ENCODE results near the gene MSI2.

The MSI2 gene

DNA sequence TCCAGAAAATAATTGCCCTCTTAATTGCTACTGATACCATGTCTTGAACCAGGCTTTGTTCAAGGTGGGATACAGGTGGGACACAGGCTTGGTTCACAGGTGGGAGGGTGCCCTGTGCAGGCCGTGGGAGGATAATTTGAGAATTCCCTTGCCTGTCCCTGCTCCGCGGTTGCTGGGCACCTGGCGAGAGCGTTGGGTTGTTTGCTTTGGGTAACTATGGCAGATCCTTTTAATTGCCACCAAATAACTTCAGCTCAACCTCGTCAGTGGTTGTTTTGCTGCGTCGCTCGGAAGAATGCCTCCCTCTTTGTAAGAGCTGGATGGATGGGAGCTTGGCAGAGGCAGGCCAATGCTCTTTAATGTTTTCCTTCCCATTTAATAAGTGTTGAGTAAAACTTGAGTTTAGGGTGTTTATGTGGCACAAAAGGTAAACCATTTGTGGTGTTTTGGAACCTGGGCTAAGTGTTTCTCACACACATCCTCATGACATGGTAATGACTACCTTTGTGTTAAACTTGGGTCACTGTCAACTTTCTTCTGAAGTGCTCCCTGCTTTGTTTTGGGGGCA lies 202.5 kb downstream of the MSI2 start:
- Histone ChIP-seq H3K36me3 (ENCODE audit: control insufficient read depth, insufficient read depth, low read length) (no peaks in the 10 kb centered on the region), H3K27me3 (ENCODE audit: control insufficient read depth, insufficient read depth, low read length) (no peaks in the 10 kb centered on the region), H3K9me3 (ENCODE audit: control insufficient read depth, insufficient read depth, low read length) (no peaks in the 10 kb centered on the region), H3K4me1 (ENCODE audit: control insufficient read depth, insufficient read depth, low read length) (peaks cover 7% of the 10 kb centered on the region; the same call in 1 of the 2 replicates), H3K4me3 (ENCODE audit: low read length) (no peak overlapping the region), H3K27ac (ENCODE audit: low read length) (no peak overlapping the region)
- no peak for DNase-seq (ENCODE audit: low read depth, low spot score)
- whole genome bisulfite sequencing (ENCODE audit: insufficient coverage, insufficient read length), result no CpG with 5 or more reads among the region's 9 CpGs

DNA sequence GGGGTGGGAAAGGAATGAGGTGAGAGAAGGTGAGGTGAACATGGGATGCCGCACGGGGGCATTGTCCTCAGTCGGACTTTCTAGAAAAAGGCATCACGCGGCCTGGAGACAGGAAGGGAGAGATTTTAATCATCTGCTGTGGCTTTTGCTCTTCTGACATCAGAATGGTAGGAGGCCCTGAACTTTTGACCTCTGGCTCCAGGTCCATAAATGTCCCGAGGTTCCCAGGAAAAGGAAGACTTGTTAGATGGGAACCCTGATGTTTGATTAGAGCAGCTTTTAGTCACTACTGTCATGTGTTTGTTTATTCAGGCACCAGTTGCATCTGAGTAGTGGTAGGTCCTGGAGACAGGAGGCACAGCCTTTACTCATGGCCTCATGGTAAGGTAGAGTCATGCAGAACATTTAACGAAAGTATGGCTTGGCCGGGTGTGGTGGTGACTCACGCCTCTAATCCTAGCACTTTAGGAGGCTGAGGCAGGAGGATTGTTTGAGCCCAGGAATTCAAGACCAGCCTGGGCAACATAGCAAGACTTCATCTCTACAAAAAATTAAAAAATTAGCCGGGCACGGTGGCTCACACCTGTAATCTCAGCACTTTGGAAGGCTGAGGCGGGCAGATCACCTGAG lies 203.1 kb downstream of the MSI2 start:
- H3K27me3 ChIP-seq (ENCODE audit: control insufficient read depth, insufficient read depth, low read length), result no peaks in the 10 kb centered on the region
- peaks cover 7% of the 10 kb centered on the region; the same call in 1 of the 2 replicates for H3K4me1 ChIP-seq (ENCODE audit: control insufficient read depth, insufficient read depth, low read length)
- WGBS (ENCODE audit: insufficient coverage, insufficient read length), result no CpG with 5 or more reads among the region's 12 CpGs
- no peak overlapping the region for H3K4me3 ChIP-seq (ENCODE audit: low read length)
- H3K9me3 ChIP-seq (ENCODE audit: control insufficient read depth, insufficient read depth, low read length), result no peaks in the 10 kb centered on the region
- H3K27ac ChIP-seq (ENCODE audit: low read length), result no peak overlapping the region
- no peak for DNase-seq (ENCODE audit: low read depth, low spot score)
- no peaks in the 10 kb centered on the region for H3K36me3 ChIP-seq (ENCODE audit: control insufficient read depth, insufficient read depth, low read length)

DNA sequence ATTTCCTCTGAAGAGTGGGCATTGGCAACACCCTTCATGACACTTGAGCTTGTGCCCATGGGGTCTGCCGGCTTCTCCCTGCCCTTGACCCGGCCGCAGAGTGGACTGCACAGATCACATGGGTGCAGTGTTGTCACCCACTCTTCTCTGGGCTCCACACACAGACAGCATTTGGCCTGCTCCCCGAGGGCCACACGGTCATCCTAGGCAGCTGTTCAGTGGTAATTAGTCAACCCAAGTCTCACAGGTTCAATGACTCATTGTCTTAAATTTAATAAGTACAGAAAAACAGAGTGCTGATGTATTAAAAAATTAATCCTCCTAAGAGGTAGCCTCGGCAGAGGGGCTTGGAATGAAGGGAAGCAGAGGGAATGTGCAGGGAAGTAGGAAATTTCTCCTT lies 204.8 kb downstream of the MSI2 start:
- DNase-seq (ENCODE audit: low read depth, low spot score), result no peak
- Histone ChIP-seq H3K36me3 (ENCODE audit: control insufficient read depth, insufficient read depth, low read length) (no peaks in the 10 kb centered on the region; the same call in 1 of the 2 replicates), H3K4me3 (ENCODE audit: low read length) (no peak overlapping the region), H3K27me3 (ENCODE audit: control insufficient read depth, insufficient read depth, low read length) (no peaks in the 10 kb centered on the region), H3K4me1 (ENCODE audit: control insufficient read depth, insufficient read depth, low read length) (peaks cover 11% of the 10 kb centered on the region), H3K27ac (ENCODE audit: low read length) (no peak overlapping the region), H3K9me3 (ENCODE audit: control insufficient read depth, insufficient read depth, low read length) (no peaks in the 10 kb centered on the region)
- WGBS (ENCODE audit: insufficient coverage, insufficient read length), result no CpG with 5 or more reads among the region's 6 CpGs

DNA sequence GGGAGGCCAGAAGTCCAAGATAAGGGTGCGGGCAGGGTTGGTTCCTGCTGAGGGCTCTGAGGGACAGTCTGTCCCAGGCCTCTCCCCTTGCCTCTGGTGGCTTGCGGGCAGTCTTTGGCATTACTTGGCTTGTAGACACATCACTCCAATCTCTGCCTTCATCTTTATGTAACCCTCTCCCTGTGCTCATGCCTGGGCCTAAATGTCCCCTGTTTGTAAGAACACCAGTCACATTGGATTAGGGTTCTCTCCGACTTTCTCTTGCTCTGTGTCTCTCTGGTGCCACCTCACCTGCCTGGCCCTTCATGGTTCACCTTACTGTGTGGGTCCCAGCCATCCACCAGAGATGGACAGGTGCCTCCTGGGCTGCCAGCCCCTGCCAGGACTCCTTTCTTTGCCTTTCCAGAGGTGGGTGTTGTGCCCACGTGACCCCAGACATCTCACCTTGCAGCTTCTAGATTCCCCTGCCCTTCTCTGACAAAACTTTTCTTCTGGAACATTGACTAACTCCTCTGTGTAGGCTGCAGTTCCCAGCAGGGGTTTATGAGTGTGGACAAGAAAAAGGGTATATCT lies 205.8 kb downstream of the MSI2 start:
- no peak overlapping the region for H3K27ac ChIP-seq (ENCODE audit: low read length)
- H3K9me3 ChIP-seq (ENCODE audit: control insufficient read depth, insufficient read depth, low read length), result no peaks in the 10 kb centered on the region
- no peaks in the 10 kb centered on the region for H3K27me3 ChIP-seq (ENCODE audit: control insufficient read depth, insufficient read depth, low read length)
- H3K4me1 ChIP-seq (ENCODE audit: control insufficient read depth, insufficient read depth, low read length), result peaks cover 12% of the 10 kb centered on the region
- WGBS (ENCODE audit: insufficient coverage, insufficient read length), result no CpG with 5 or more reads among the region's 4 CpGs
- H3K36me3 ChIP-seq (ENCODE audit: control insufficient read depth, insufficient read depth, low read length), result no peaks in the 10 kb centered on the region; the same call in 1 of the 2 replicates
- no peak overlapping the region for H3K4me3 ChIP-seq (ENCODE audit: low read length)
- DNase-seq (ENCODE audit: low read depth, low spot score), result no peak

DNA sequence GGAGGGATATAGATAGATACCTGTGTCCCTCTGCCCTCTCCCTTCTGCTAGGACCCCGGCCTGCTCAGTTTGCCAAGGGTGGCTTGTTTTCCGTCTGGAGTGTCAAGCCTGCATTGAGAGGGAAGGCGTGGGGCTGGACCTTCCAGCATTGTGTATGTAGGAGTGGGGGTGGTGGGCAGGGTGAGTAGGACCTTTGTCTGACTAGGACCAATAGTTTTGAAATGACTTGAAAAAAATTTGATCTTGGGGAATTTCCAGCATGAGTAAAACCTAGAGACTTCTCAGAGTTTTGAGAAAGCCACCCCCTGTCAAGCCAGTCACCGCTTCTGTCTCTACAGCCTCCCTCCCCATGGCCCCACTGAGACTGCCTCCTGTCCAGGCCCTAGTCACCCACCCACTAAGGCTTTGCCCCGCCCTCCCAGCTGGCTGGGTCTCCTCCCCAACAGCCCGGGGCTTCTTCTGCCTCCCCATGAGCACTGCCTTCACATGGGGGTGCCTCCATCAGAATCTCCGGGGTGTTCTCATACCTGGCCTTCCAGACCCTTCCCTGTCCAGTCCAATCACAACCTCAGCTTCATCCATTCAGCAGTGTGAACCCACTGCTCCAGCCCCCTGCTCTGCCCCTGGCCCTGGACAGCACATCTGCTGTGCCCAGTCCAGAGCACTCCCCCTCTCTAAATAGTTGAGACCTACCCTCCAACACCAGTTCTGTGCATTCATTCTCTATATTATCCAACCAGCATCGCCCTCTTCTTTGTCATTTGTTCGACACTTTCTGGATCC lies 207.0 kb downstream of the MSI2 start:
- H3K27ac ChIP-seq (ENCODE audit: low read length), result no peak overlapping the region
- H3K27me3 ChIP-seq (ENCODE audit: control insufficient read depth, insufficient read depth, low read length), result no peaks in the 10 kb centered on the region
- H3K9me3 ChIP-seq (ENCODE audit: control insufficient read depth, insufficient read depth, low read length), result no peaks in the 10 kb centered on the region
- no peaks in the 10 kb centered on the region; the same call in 1 of the 2 replicates for H3K36me3 ChIP-seq (ENCODE audit: control insufficient read depth, insufficient read depth, low read length)
- no CpG with 5 or more reads among the region's 9 CpGs for WGBS (ENCODE audit: insufficient coverage, insufficient read length)
- H3K4me3 ChIP-seq (ENCODE audit: low read length), result no peak overlapping the region
- H3K4me1 ChIP-seq (ENCODE audit: control insufficient read depth, insufficient read depth, low read length), result peaks cover 13% of the 10 kb centered on the region
- no peak for DNase-seq (ENCODE audit: low read depth, low spot score)

DNA sequence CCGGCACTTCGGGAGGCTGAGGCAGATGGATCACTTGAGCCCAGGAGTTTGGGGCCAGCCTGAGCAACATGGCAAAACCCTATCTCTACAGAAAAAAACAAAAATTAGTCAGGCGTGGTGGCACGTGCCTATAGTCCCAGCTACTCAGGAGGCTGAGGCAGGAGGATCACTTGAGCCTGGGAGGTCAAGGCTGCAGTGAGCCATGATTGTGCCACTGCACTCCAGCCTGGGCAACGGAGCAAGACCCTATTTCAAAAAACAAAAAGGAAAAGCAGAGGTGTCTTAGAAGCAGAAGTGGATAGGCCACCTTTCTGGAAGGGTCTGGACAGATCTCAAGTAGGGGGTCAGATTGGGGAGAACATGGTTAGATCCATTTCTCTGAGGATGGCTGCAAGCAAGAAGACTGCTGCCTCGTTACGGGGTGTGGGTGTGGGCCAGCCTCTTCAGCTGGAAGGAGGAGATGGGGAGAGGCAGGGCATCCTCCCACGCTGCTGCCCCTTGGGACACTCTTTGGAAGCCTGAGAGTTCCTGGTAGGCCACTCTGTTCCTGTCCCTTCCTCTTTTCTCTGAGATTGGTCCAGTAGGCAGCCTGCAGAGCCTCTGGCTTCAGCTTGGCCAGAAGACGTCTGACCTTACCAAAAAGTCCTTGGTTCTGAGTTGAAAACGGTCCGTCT lies 208.0 kb downstream of the MSI2 start:
- Histone ChIP-seq H3K4me3 (ENCODE audit: low read length) (no peak overlapping the region), H3K27me3 (ENCODE audit: control insufficient read depth, insufficient read depth, low read length) (no peaks in the 10 kb centered on the region), H3K27ac (ENCODE audit: low read length) (no peak overlapping the region), H3K9me3 (ENCODE audit: control insufficient read depth, insufficient read depth, low read length) (no peaks in the 10 kb centered on the region), H3K4me1 (ENCODE audit: control insufficient read depth, insufficient read depth, low read length) (peaks cover 13% of the 10 kb centered on the region), H3K36me3 (ENCODE audit: control insufficient read depth, insufficient read depth, low read length) (no peaks in the 10 kb centered on the region; the same call in 1 of the 2 replicates)
- no CpG with 5 or more reads among the region's 11 CpGs for WGBS (ENCODE audit: insufficient coverage, insufficient read length)
- DNase-seq (ENCODE audit: low read depth, low spot score), result no peak

DNA sequence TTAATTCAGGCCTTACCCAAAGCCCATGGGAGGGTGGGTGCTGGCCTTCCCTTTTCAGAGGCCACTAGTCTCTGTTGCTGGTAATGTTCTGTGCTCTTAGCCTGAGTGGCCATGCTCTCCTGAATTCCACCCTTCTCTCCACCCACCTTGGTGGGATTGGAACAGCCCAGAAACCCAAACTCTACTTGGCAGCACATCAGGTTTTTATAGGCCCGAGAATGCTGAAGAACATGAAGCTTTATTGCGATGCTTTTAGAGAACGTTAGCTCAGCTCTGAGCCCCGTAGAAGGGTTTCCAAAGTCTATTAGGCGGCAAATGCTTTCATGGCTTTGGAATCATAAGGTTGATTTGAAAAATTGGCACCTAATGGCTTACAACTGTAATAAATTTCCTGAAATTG lies 209.3 kb downstream of the MSI2 start:
- H3K4me1 ChIP-seq (ENCODE audit: control insufficient read depth, insufficient read depth, low read length), result peaks cover 12% of the 10 kb centered on the region
- no peak for DNase-seq (ENCODE audit: low read depth, low spot score)
- no peaks in the 10 kb centered on the region for H3K27me3 ChIP-seq (ENCODE audit: control insufficient read depth, insufficient read depth, low read length)
- no peaks in the 10 kb centered on the region; the same call in 1 of the 2 replicates for H3K36me3 ChIP-seq (ENCODE audit: control insufficient read depth, insufficient read depth, low read length)
- WGBS (ENCODE audit: insufficient coverage, insufficient read length), result no CpG with 5 or more reads among the region's 5 CpGs
- no peak overlapping the region for H3K27ac ChIP-seq (ENCODE audit: low read length)
- no peak overlapping the region for H3K4me3 ChIP-seq (ENCODE audit: low read length)
- H3K9me3 ChIP-seq (ENCODE audit: control insufficient read depth, insufficient read depth, low read length), result no peaks in the 10 kb centered on the region

DNA sequence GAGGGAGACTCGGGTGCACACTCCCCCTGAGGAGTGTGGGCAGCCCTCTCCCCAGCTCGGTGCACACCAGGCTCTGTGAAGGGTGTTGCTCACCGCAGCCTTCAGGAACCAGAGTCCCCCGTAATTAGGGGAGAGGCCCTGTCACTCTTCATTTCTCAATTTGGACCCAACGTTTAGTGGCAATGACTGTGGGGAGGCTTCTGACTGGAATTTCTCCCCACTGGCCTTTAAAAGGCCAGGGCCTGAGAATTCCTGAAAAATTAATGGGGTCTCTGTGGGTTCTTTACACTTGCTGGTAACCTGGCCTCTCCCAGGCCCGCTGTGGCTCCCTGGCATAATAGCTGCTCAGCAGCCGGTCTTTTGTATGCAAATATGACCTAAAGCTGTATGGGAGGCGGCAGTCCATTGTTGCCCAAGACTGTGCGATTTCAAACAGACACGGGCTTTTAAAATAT lies 209.7 kb downstream of the MSI2 start:
- H3K27me3 ChIP-seq (ENCODE audit: control insufficient read depth, insufficient read depth, low read length), result no peaks in the 10 kb centered on the region
- no CpG with 5 or more reads among the region's 10 CpGs for WGBS (ENCODE audit: insufficient coverage, insufficient read length)
- H3K27ac ChIP-seq (ENCODE audit: low read length), result no peak overlapping the region
- peaks cover 14% of the 10 kb centered on the region for H3K4me1 ChIP-seq (ENCODE audit: control insufficient read depth, insufficient read depth, low read length)
- no peak overlapping the region for H3K4me3 ChIP-seq (ENCODE audit: low read length)
- no peak for DNase-seq (ENCODE audit: low read depth, low spot score)
- no peaks in the 10 kb centered on the region; the same call in 1 of the 2 replicates for H3K36me3 ChIP-seq (ENCODE audit: control insufficient read depth, insufficient read depth, low read length)
- H3K9me3 ChIP-seq (ENCODE audit: control insufficient read depth, insufficient read depth, low read length), result no peaks in the 10 kb centered on the region

DNA sequence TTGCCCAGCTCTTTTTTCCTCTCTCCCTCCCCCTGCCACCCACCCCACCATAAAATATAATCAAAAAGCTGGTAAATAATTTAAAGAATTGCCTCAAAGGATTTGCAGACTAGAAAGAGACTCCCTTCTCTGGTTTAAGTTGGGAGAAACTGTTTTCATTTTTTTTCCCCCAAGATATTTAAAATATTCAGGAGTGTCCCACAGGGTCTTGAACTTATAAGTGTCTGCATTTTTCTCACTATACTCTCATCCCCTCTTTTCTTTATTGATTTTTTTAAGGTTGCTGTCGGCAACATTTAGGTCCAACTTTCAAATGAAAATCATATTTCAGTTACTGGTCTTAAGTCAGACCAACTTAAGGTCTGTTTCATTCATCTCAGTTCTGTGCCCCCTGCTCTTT lies 210.2 kb downstream of the MSI2 start:
- Histone ChIP-seq H3K27ac (ENCODE audit: low read length) (no peak overlapping the region), H3K4me1 (ENCODE audit: control insufficient read depth, insufficient read depth, low read length) (peaks cover 16% of the 10 kb centered on the region)
- no peak for DNase-seq (ENCODE audit: low read depth, low spot score)

DNA sequence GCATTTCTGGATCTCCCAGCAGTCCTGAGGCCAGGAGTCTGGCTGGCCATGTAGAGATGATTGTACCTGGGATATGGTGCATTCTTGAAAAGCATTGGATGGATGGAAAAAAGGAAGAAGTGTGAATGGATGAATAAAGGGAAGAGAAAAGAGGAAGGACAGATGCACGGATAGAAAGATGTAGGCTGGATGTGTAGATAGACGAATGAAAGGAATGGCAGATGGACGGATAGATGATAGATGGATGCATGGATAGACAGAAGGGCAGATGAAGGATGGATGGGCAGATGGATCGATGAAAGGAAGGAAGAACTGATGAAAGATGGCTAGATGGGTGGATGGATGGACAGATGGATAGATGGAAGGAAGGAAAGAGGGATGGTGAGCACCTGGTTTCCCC lies 210.9 kb downstream of the MSI2 start:
- no peaks in the 10 kb centered on the region for H3K27me3 ChIP-seq (ENCODE audit: control insufficient read depth, insufficient read depth, low read length)
- 100% methylated on average over 1 of the region's 4 CpGs for WGBS (ENCODE audit: insufficient coverage, insufficient read length)
- no peaks in the 10 kb centered on the region; the same call in 1 of the 2 replicates for H3K36me3 ChIP-seq (ENCODE audit: control insufficient read depth, insufficient read depth, low read length)
- H3K27ac ChIP-seq (ENCODE audit: low read length), result no peak overlapping the region
- no peak overlapping the region for H3K4me3 ChIP-seq (ENCODE audit: low read length)
- peaks cover 22% of the 10 kb centered on the region for H3K4me1 ChIP-seq (ENCODE audit: control insufficient read depth, insufficient read depth, low read length)
- no peaks in the 10 kb centered on the region for H3K9me3 ChIP-seq (ENCODE audit: control insufficient read depth, insufficient read depth, low read length)
- DNase-seq (ENCODE audit: low read depth, low spot score), result no peak

More for the DNA sequence above, 210.2 kb downstream of the MSI2 start:
- H3K27me3 ChIP-seq (ENCODE audit: control insufficient read depth, insufficient read depth, low read length), result no peaks in the 10 kb centered on the region
- no peak overlapping the region for H3K4me3 ChIP-seq (ENCODE audit: low read length)
- WGBS (ENCODE audit: insufficient coverage, insufficient read length), result no CpG with 5 or more reads among the region's 1 CpG
- no peaks in the 10 kb centered on the region for H3K9me3 ChIP-seq (ENCODE audit: control insufficient read depth, insufficient read depth, low read length)
- no peaks in the 10 kb centered on the region; the same call in 1 of the 2 replicates for H3K36me3 ChIP-seq (ENCODE audit: control insufficient read depth, insufficient read depth, low read length)
